Fibroblast of skin of right quadriceps (primary cell): ENCODE measurements around the gene FOXK2.

Experiments
- DNase-seq: peaks from one replicate; pipeline ENCODE4 v3.0.0-alpha.2; 2013

The FOXK2 gene

GRCh38 chr17:82648165-82648668, 128.7 kb downstream of the FOXK2 start, which contains the start of gene WDR45B:
Gene WDR45B (minus strand): TSS chr17:82648444. CDS start chr17:82648340, 104 bp downstream.
- peak; percentile 98 for DNase-seq

GRCh38 chr17:82648742-82649331, 129.3 kb downstream of the FOXK2 start:
- no peak for DNase-seq

- no peak for DNase-seq
These were observed 130.1 kb downstream of the FOXK2 start for GRCh38 chr17:82649501-82650261.

GRCh38 chr17:82650723-82651122, 131.2 kb downstream of the FOXK2 start:
- DNase-seq, result no peak

- DNase-seq, result no peak
These were observed 134.4 kb downstream of the FOXK2 start for GRCh38 chr17:82653651-82654528.
